ENCODE measurements around the gene ABCA3.
"Not testable (repeated sequence)": the region's sequence is repeated elsewhere in the genome, so short reads cannot be mapped to it uniquely, and the experiment has no call there.

Gene ABCA3

GRCh38 chr16:2253293-2253692, 87.2 kb downstream of the ABCA3 start:
- no peak for DNase-seq (ENCODE audit: low spot score)

DNA sequence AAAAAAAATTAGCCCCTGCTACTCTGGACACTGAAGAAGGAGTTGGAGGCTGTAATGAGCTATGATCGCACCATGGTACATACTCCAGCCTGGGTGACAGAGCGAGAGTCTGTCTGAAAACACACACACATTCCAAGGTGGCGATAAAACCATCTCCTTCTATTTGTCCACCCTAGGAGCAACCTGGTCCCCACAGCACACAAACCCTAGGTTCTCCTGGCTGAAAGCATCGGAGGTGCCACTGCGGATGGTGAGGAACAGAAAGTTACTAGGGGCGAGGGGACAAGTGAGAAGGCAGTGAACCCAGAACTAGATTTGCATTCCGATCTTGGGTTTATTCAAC, 87.8 kb downstream of the ABCA3 start:
- no peak for DNase-seq (ENCODE audit: low spot score)

DNA sequence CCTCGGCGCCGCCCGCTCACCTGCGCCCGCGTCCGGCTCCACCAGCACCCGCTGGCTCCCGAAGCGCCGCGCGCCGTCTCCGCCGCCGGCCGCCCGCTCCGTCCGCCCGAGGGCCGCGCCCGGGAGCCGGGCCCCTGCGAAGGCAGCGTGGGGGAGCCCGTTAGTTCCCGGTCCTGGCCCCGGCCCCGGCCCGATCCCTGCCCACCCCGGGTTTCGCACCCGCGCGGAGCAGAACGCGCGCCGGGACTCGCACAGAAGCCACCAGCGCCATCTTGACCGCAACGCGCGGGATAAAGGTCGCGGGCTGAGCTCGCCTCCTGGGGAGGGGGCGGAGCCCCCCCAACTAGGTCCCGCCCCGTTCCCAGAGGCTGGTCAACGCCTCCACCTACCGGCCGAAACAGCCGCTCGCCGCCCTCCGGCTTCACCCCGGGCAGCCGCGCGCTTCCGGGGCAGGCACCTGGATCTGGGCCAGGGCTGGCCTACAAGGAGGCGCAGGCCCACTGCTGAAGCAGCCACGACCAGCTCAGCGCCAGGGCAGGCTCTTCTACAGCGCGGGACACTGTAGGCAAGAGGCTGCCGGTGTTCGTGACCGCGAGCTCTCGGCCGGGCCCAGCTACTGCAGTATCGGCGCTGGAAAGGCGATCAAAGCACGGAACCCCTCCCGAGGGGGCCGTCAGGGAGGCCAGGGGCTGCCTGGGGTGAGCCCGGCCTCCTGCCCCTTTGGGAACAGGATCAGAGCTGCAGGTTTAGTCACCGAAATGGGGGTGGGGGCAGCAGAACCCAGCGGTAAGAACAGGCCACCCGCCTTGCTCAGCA, 89.0 kb downstream of the ABCA3 start, which contains the start of gene ECI1:
Gene ECI1 (minus strand): TSS at position 292 of the 816 bp plus-strand sequence. CDS start 21 bp downstream, at position 271.
- peak; percentile 97 for DNase-seq (ENCODE audit: low spot score)

DNA sequence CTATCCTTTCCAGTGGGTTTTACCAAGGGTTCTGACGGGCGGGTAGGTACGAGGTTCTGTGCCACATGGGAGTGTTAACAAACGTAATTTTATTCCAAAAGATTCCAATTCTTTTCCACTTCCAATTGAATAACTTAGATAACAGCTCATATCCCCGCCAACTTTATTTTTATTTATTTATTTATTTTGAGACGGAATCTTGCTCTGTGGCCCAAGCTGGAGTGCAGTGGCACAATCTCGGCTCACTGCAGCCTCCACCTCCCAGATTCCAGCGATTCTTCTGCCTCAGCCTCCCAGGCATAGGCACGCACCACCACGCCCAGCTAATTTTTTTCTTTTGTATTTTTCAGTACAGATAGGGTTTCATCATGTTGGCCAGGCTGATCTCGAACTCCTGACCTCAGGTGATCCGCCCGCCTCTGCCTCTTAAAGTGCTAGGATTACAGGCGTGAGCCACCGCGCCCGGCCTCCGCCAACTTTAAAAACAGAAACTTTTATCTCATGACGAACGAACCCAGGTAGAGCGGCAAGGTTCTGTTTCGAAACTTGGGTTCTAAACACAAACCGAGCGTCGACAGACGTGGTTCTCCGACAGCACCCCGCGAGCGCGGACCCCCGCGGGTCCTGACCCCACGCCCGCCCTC, 89.8 kb downstream of the ABCA3 start:
- no peak for DNase-seq (ENCODE audit: low spot score)

DNA sequence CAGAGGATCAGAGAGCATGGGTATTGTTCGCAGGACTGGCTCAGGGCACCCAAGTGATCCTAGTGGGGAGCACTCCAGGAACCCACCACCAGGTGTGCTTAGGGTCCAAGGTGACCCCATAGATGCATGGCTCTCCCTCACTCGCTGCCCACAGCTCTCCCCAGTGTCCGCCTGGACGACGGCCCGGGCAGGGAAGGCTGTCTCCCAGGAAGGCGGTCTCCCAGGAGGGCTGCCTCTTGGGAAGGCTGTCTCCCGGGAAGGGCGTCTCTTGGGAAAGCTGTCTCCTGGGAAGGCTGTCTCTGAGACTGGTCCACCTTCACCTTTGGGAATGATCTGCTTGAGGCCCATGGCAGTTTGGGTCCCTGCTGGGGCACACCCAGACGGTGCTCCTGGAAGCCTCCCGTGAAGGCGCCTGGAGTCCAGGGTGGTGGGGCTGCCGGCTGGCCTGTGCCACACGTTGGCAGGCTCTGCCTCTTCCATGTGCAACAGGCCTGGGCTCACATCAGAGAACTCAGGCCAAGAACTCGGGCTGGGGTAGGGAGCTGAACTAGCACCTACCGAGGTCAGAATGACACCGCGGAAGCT, 94.1 kb downstream of the ABCA3 start:
- peak; percentile 60 for DNase-seq (ENCODE audit: low spot score)

DNA sequence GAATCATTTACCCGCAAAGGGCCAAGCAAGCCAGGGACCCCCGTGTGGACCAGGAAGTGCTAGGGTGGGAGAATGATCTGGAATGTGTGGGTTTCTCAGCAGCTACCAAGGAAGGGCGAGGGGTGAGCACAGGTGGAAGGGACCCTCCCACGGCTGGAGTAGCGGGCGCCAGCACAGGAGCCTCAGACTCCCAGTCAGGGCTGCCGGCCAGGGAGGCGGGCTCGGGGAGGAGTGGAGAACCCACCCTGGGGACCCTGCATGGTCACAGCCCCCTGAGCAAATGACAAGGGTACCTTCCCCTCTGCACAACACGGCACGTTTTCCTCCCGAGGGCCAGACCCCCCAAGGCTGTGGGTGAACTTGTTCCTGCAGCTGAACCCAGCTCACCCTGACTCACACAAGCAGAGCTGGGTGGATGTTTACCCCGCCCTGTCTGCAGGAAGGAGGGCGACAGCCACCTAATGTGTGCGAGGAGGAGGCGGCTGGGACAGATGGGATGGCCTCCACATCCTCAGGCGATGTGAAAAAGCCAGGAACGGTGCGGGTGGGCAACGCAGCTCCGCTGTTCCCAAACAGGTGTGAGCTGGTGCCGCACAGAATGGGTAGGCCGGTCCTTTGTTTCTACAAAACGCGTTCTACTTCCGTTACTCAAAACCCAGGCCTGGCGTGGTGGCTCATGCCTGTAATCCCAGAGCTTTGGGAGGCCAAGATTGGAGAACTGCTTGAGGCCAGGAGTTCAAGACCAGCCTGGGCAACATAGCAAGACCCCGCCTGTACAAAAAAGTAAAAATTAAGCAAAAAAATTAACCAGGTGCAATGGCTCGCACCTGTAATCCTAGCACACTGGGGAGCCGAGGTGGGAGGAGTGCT, 95.4 kb downstream of the ABCA3 start:
- DNase-seq (ENCODE audit: low spot score), result peak; percentile 17

GRCh38 chr16:2244301-2244700, 96.2 kb downstream of the ABCA3 start:
- DNase-seq (ENCODE audit: low spot score), result peak; percentile 40

GRCh38 chr16:2243781-2244180, 96.7 kb downstream of the ABCA3 start:
- DNase-seq (ENCODE audit: low spot score), result peak; percentile 21

- peak; percentile 32 for DNase-seq (ENCODE audit: low spot score)
Measured at GRCh38 chr16:2243031-2243528, 97.4 kb downstream of the ABCA3 start.

GRCh38 chr16:2242598-2242997, 97.9 kb downstream of the ABCA3 start:
- DNase-seq (ENCODE audit: low spot score), result peak; percentile 20

DNA sequence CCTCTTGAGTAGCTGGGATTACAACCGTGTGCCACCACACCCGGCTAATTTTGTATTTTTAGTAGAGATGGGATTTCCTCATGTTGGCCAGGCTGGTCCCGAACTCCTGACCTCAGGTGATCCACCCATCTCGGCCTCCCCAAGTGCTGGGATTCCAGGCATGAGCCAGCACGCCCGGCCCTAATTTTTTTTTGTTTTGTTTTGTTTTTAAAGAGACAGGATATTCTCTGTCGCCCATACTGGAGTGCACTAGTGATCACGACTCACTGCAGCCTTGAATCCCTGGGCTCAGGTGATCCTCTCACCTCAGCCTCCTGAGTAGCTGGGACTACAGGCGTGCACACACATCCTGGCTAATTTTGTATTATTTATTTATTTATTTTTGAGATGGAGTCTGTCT, 100.2 kb downstream of the ABCA3 start:
- not testable (repeated sequence) for DNase-seq (ENCODE audit: low spot score)

GRCh38 chr16:2238838-2239675, 101.5 kb downstream of the ABCA3 start:
- peak; percentile 38 for DNase-seq (ENCODE audit: low spot score)

- DNase-seq (ENCODE audit: low spot score), result peak; percentile 37
Measured at GRCh38 chr16:2238150-2238837, 102.2 kb downstream of the ABCA3 start.

GRCh38 chr16:2237493-2238149, 102.9 kb downstream of the ABCA3 start:
- peak; percentile 46 for DNase-seq (ENCODE audit: low spot score)

DNA sequence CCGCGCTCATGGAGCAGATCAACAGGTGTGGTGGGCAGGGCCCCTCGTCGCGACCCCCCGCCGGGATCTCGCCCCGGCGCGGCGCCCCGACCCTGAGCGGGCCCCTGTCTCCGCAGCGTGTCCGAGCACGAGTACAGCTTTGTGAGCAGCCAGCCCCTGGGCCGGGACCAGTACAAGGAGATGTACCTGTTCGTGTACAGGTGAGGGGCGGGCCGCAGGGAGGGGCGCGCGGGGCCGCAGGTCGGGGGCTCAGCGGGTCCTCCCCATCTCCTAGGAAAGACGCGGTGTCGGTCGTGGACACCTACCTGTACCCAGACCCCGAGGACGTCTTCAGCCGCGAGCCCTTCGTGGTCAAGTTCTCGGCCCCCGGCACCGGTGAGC, 103.4 kb downstream of the ABCA3 start:
- DNase-seq (ENCODE audit: low spot score), result peak; percentile 40

DNA sequence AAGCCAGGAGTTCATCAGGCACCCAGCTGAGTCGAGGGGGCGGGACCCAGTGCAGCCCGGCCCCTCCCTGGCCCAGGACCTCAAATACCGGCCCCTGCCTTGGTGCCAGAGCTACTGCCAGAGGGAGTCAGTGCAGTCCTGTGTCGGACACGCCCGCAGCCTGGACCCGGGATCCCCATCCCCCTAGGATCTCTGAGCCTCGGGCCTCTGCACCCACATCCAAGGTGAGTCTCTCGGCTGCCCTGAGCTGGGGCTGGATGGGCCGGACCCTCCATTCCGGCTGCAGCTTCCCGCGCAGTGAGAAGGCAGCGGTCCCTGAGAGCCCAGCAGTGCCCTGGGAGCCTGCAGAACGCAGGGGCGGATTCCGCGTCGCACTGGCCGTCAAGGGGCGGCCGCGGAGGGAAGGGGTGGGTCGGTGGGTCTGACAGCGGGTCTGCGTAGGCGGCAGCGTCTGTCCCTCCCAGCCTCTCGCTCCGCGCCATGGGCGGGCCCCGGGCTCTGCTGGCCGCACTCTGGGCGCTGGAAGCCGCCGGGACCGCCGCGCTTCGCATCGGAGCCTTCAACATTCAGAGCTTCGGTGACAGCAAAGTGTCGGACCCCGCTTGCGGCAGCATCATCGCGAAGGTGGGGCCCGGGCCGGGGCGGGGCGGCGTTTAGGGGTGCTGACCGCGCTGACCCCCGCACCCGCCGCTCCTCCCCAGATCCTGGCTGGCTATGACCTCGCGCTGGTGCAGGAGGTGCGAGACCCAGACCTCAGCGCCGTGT, 104.0 kb downstream of the ABCA3 start, which contains the start of gene DNASE1L2:
Gene DNASE1L2 (plus strand): TSS at position 108 of the 765 bp plus-strand sequence. CDS start 373 bp downstream, at position 481.
- DNase-seq (ENCODE audit: low spot score), result no peak

GRCh38 chr16:2235695-2236336, 104.7 kb downstream of the ABCA3 start:
- DNase-seq (ENCODE audit: low spot score), result no peak

- no peak for DNase-seq (ENCODE audit: low spot score)
Measured at GRCh38 chr16:2235234-2235651, 105.3 kb downstream of the ABCA3 start.

DNA sequence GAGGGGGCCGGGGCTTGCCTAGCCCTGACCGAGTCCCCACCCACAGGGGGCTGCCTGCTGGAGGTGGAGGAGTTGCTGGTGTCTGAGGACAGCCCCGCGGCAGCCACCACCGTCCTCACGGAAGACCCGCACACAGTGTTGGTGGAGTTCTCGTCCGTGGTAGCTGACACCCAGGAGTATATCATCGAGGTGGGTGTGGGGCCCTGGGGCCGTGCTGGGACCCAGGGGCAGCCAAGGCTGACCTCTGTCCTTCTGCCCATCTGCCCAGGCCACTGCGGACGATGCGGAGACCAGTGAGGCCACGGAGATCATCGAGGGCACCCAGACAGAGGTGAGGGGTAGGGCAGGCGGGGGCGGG, 105.7 kb downstream of the ABCA3 start:
- no peak for DNase-seq (ENCODE audit: low spot score)
